NCI-H146 treated with DMSO at 0.1 percent for 48 hours (cell line): Measurements from ENCODE around the gene ADGRL4.
"Not testable (repeated sequence)": the region's sequence is repeated elsewhere in the genome, so short reads cannot be mapped to it uniquely, and the experiment has no call there.

Experiments used
- DNase-seq: peaks from one replicate; lab custom pipeline; 2025; ENCODE audit not compliant: unreplicated experiment; lab: John Stamatoyannopoulos, UW

The ADGRL4 gene

GRCh38 chr1:78919150-78919549, 87.4 kb downstream of the ADGRL4 start:
- no peak for DNase-seq

GRCh38 chr1:78918157-78918556, 88.4 kb downstream of the ADGRL4 start:
- no peak for DNase-seq

- DNase-seq = no peak
These were observed 89.5 kb downstream of the ADGRL4 start for GRCh38 chr1:78916986-78917385.

- no peak for DNase-seq
These were observed 92.6 kb downstream of the ADGRL4 start for GRCh38 chr1:78913950-78914349.

- no peak for DNase-seq
These were observed 94.3 kb downstream of the ADGRL4 start for GRCh38 chr1:78911956-78912880.

- no peak for DNase-seq
These were observed 103.9 kb downstream of the ADGRL4 start for GRCh38 chr1:78902641-78903040.

GRCh38 chr1:78894811-78895210, 111.7 kb downstream of the ADGRL4 start:
- DNase-seq = no peak

- no peak for DNase-seq
These were observed 114.2 kb downstream of the ADGRL4 start for GRCh38 chr1:78892260-78892840.

GRCh38 chr1:78887458-78887857, 119.1 kb downstream of the ADGRL4 start:
- no peak for DNase-seq

GRCh38 chr1:78884685-78885452, 121.7 kb downstream of the ADGRL4 start:
- no peak for DNase-seq

GRCh38 chr1:78880223-78880622, 126.3 kb downstream of the ADGRL4 start:
- no peak for DNase-seq

GRCh38 chr1:78875986-78876385, 130.5 kb downstream of the ADGRL4 start:
- DNase-seq = not testable (repeated sequence)

GRCh38 chr1:78872801-78873200, 133.7 kb downstream of the ADGRL4 start:
- not testable (repeated sequence) for DNase-seq

- DNase-seq = no peak
These were observed 135.3 kb downstream of the ADGRL4 start for GRCh38 chr1:78871249-78871648.

- DNase-seq = no peak
These were observed 137.4 kb downstream of the ADGRL4 start for GRCh38 chr1:78869136-78869535.

- DNase-seq = no peak
These were observed 142.4 kb downstream of the ADGRL4 start for GRCh38 chr1:78864175-78864574.

- no peak for DNase-seq
These were observed 150.4 kb downstream of the ADGRL4 start for GRCh38 chr1:78856096-78856495.

- no peak for DNase-seq
These were observed 151.3 kb downstream of the ADGRL4 start for GRCh38 chr1:78855258-78855657.

- no peak for DNase-seq
These were observed 152.0 kb downstream of the ADGRL4 start for GRCh38 chr1:78854556-78854955.

- DNase-seq = no peak
These were observed 163.0 kb downstream of the ADGRL4 start for GRCh38 chr1:78843546-78843945.

- no peak for DNase-seq
These were observed 163.4 kb downstream of the ADGRL4 start for GRCh38 chr1:78843111-78843510.
